SK-N-MC (cell line): Measurements from ENCODE around the gene SPATA2.

ENCODE experiments used
- EZH2 ChIP-seq: fragments of 200-600 bp; sonication (generic); IDR thresholded peaks from one replicate; pipeline ENCODE4 v1.6.1; 2017; ENCODE audit warnings: antibody characterized with exemption
- POLR2AphosphoS5 ChIP-seq: IDR thresholded peaks from 2 replicates; pipeline ENCODE4 v1.6.1; 2012; ENCODE audit warnings: mild to moderate bottlenecking, low read depth, low read length, borderline replicate concordance

GRCh38 chr20:49942942-49943341 lies 27.6 kb upstream of the SPATA2 start:
- TF ChIP-seq EZH2: no peak
- TF ChIP-seq POLR2AphosphoS5: no peak
